Panc1 (cell line): ENCODE measurements around the gene PCNX1. TPM values are rescaled to one million over a fixed set of nuclear protein-coding genes. Genes with fewer than 3 reads are reported as not detected.

Source experiments
- ATAC-seq: fragments of 200-7000 bp; cut with Tn5 transposase; 2 replicates; pipeline ENCODE4 v1.9.1; 2020; ENCODE audit warnings: mild to moderate bottlenecking, moderate library complexity
- BruUV-seq: library from RNA; stranded (reverse); fragments of 400-500 nt; replicated peaks from 2 replicates; lab custom pipeline; 2021; lab: Mats Ljungman, UMichigan
- CTCF ChIA-PET: fragments of 300-600 bp; sonication (Branson Sonifier 250); formaldehyde crosslinking; loops from one replicate; lab custom pipeline; 2022; ENCODE audit warnings: antibody characterized with exemption; lab: Charles Lee
- POLR2A ChIA-PET: fragments of 300-600 bp; sonication (Branson Sonifier 250); formaldehyde crosslinking; loops from one replicate; lab custom pipeline; 2022; ENCODE audit warnings: antibody characterized with exemption; lab: Charles Lee
- DNase-seq: peaks from one replicate; pipeline ENCODE4 v3.0.0-alpha.2; 2010; ENCODE audit warnings: low read depth, low spot score
- H3K27ac ChIP-seq: 2 replicates; pipeline ENCODE4 v1.5.1; 2011; ENCODE audit warnings: mild to moderate bottlenecking, low read length, inconsistent platforms
- H3K27me3 ChIP-seq: fragments of 200-500 bp; sonication (Bioruptor generic); 2 replicates; pipeline ENCODE4 v1.6.0; 2014; ENCODE audit warnings: low read length, inconsistent platforms; ENCODE audit not compliant: control insufficient read depth, insufficient read depth
- H3K36me3 ChIP-seq: fragments of 200-500 bp; sonication (Bioruptor generic); 2 replicates; pipeline ENCODE4 v1.5.1; 2014; ENCODE audit warnings: inconsistent platforms, mild to moderate bottlenecking, low read length, moderate library complexity; ENCODE audit not compliant: control insufficient read depth, insufficient read depth
- H3K4me1 ChIP-seq: 2 replicates; pipeline ENCODE4 v1.5.1; 2011; ENCODE audit warnings: inconsistent platforms, mild to moderate bottlenecking, low read length, moderate library complexity; ENCODE audit not compliant: control insufficient read depth, insufficient read depth
- H3K4me3 ChIP-seq, 2 experiments: 2 replicates each; pipeline ENCODE4 v1.5.1; 2011 to 2012; ENCODE audit warnings: low read depth in 2 of 2, low read length in 2 of 2, mild to moderate bottlenecking in 2 of 2, inconsistent platforms in 1 of 2, moderate library complexity in 1 of 2
- H3K9me3 ChIP-seq: fragments of 200-500 bp; sonication (Bioruptor generic); 2 replicates; pipeline ENCODE4 v1.5.1; 2014; ENCODE audit warnings: low read depth, mild to moderate bottlenecking, inconsistent platforms, low read length, moderate library complexity; ENCODE audit not compliant: control insufficient read depth, insufficient read depth
- CTCF ChIP-seq: fragments of 450-650 bp; IDR thresholded peaks from 2 replicates; pipeline ENCODE4 v1.5.1; 2017; ENCODE audit warnings: mild to moderate bottlenecking
- POLR2AphosphoS5 ChIP-seq: IDR thresholded peaks from 2 replicates; pipeline ENCODE4 v1.6.1; 2012; ENCODE audit warnings: mild to moderate bottlenecking, low read depth, low read length, moderate library complexity
- REST ChIP-seq, 2 experiments: IDR thresholded peaks; 2 replicates each; pipeline ENCODE4 v1.6.1; 2011 to 2012; ENCODE audit warnings: low read depth in 2 of 2, control low read depth in 1 of 2, low read length in 1 of 2, mild to moderate bottlenecking in 1 of 2, moderate library complexity in 1 of 2; ENCODE audit not compliant: insufficient read depth in 1 of 2
- SIN3A ChIP-seq: IDR thresholded peaks from 2 replicates; pipeline ENCODE4 v1.6.1; 2012; ENCODE audit warnings: low read depth, mild to moderate bottlenecking, low read length, moderate library complexity, borderline replicate concordance; ENCODE audit not compliant: insufficient read depth
- TCF7L2 ChIP-seq: IDR thresholded peaks from 2 replicates; pipeline ENCODE4 v1.6.1; 2011; ENCODE audit warnings: mild to moderate bottlenecking, low read depth, low read length, inconsistent platforms
- in situ Hi-C: cut with HindIII; loops from 2 replicates; pipeline ENCODE4 v1.10.0; 2016; ENCODE audit warnings: low sequenced_read_pairs, low pct_unique_long_range_greater_than_20kb
- intact Hi-C: fragments of 100-400 bp; cut with micrococcal nuclease; formaldehyde crosslinking; loops from one replicate; pipeline ENCODE4 v1.10.0; 2022; ENCODE audit not compliant: unreplicated experiment
- total RNA-seq: library from RNA; stranded (reverse); gene quantifications from one replicate; pipeline ENCODE4 v1.2.1, GENCODE V29; 2021; ENCODE audit not compliant: unreplicated experiment

Gene PCNX1
- total RNA-seq, 1 experiment from 2014 or later: 30.5 TPM

DNA sequence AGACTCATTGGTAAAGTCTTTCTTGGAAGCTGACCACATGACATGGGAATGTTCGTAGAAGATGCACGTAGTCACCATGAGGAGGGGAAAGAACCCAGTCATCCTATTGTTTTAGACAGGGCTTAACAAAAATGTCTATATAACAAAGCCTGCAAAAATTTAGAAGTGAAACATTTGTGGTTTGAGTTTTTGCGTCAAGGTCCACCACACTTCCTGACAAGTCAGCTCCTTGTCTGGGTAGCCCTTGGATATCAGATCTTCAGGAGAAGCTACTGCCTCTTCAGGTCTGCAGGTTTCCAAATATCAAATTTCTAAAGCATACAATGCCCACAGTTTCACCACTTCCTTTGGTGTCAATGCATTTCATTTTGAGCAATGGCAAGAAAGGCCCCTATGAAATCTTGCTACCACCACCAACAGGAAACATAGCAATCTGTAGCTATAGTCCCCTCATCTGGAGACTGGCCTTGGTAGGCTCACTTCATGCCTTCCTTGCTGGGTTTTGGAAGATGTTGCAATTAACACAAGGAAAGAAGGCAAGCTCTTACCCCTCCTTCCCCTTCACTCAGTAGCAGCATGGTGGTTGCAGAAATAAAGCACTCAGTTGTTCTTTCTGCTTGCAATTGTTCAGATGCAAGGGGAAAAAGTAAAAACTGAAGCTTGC, 235.2 kb downstream of the PCNX1 start:
- Histone ChIP-seq H3K27ac (no peak overlapping the region), H3K36me3 (no peaks in the 10 kb centered on the region), H3K9me3 (no peaks in the 10 kb centered on the region), H3K27me3 (no peaks in the 10 kb centered on the region), H3K4me3 (no peak overlapping the region), H3K4me1 (no peaks in the 10 kb centered on the region)
- in situ Hi-C loops: no loop called here
- no TSS peak for BruUV-seq
- TF ChIP-seq TCF7L2 (no peak), POLR2AphosphoS5 (no peak), REST (IDR thresholded peaks at IDR 0.05; ENCODE audit: insufficient read depth in 1 of 2, low read depth in 2 of 2, low read length in 1 of 2) (no peak), CTCF (no peak), SIN3A (no peak)
- ChIA-PET CTCF (no interaction called here), POLR2A (no interaction called here)
- ATAC-seq (no peak), DNase-seq (no peak)
- intact Hi-C loops: loop anchor here (10.0 kb wide), 1 partner anchor 172 kb away; no protein-coding TSS in a partner anchor

GRCh38 chr14:71143381-71144290, 236.4 kb downstream of the PCNX1 start:
- no peak overlapping the region for H3K27ac ChIP-seq
- H3K36me3 ChIP-seq: no peaks in the 10 kb centered on the region
- intact Hi-C loops: loop anchor here (10.0 kb wide), 1 partner anchor 171 kb away; no protein-coding TSS in a partner anchor
- TF ChIP-seq TCF7L2: no peak
- TF ChIP-seq POLR2AphosphoS5: no peak
- no peak for TF ChIP-seq REST (IDR thresholded peaks at IDR 0.05; ENCODE audit: insufficient read depth in 1 of 2, low read depth in 2 of 2, low read length in 1 of 2)
- no peak for TF ChIP-seq CTCF
- TF ChIP-seq SIN3A: no peak
- POLR2A ChIA-PET: no interaction called here
- CTCF ChIA-PET: no interaction called here
- H3K4me3 ChIP-seq: no peak overlapping the region
- DNase-seq (no peak), ATAC-seq (no peak)
- no peaks in the 10 kb centered on the region for H3K9me3 ChIP-seq
- H3K4me1 ChIP-seq: no peaks in the 10 kb centered on the region
- in situ Hi-C loops: no loop called here
- BruUV-seq: no TSS peak
- H3K27me3 ChIP-seq: no peaks in the 10 kb centered on the region
